Gastrocnemius medialis (tissue), 4 donors: ENCODE data around the gene SYTL2. TPM values are rescaled to one million over a fixed set of nuclear protein-coding genes. Genes with fewer than 3 reads are reported as not detected.
"Not testable (repeated sequence)": the region's sequence is repeated elsewhere in the genome, so short reads cannot be mapped to it uniquely, and the experiment has no call there.

ENCODE experiments used
- ATAC-seq, 2 donors: fragments of 150-250 bp; one replicate each; pipeline ENCODE4 v1.9.1; 2016
- DNase-seq, 2 donors: peaks; one replicate each; pipeline ENCODE4 v3.0.0-alpha.2; 2019
- H3K27ac ChIP-seq, 4 donors: fragments of 200-600 bp; sonication (generic); 1 replicate in 1 of 4; 2 replicates in 3 of 4; pipeline ENCODE4 v1.5.1; 2016 to 2018; ENCODE audit warnings: mild to moderate bottlenecking in 2 of 4, moderate library complexity in 1 of 4
- H3K27me3 ChIP-seq, 3 donors: fragments of 200-600 bp; sonication (generic) in 2 of 3; 1 replicate in 1 of 3; 2 replicates in 2 of 3; pipeline versions ENCODE4 v1.5.1 to v1.6.0; 2016 to 2019; ENCODE audit warnings: mild to moderate bottlenecking in 1 of 3, moderate library complexity in 1 of 3
- H3K36me3 ChIP-seq, 2 donors: fragments of 200-600 bp; sonication (generic) in 1 of 2; one replicate each; pipeline ENCODE4 v1.5.1; 2017 to 2018
- H3K4me1 ChIP-seq, 2 donors: fragments of 200-600 bp; sonication (generic) in 1 of 2; one replicate each; pipeline ENCODE4 v1.5.1; 2016 to 2017; ENCODE audit warnings: mild to moderate bottlenecking in 2 of 2
- H3K4me3 ChIP-seq, 4 donors: fragments of 200-600 bp; sonication (generic) in 3 of 4; 1 replicate in 1 of 4; 2 replicates in 3 of 4; pipeline ENCODE4 v1.5.1; 2016 to 2019; ENCODE audit warnings: mild to moderate bottlenecking in 2 of 4
- H3K9me3 ChIP-seq, 3 donors: fragments of 200-600 bp; sonication (generic) in 2 of 3; 1 replicate in 1 of 3; 2 replicates in 2 of 3; pipeline ENCODE4 v1.5.1; 2016 to 2019
- CTCF ChIP-seq, 5 experiments: fragments of 450-650 bp in 3 of 5; fragments of 200-600 bp in 2 of 5; sonication (generic) in 2 of 5; IDR thresholded peaks in 4 of 5; conservative IDR thresholded peaks in 1 of 5; 1 replicate in 4 of 5; 2 replicates in 1 of 5; pipeline ENCODE4 v1.5.1; 2016 to 2019; ENCODE audit warnings: antibody characterized with exemption in 5 of 5, mild to moderate bottlenecking in 3 of 5, moderate library complexity in 3 of 5
- POLR2A ChIP-seq, 2 donors: fragments of 450-650 bp; IDR thresholded peaks; one replicate each; pipeline ENCODE4 v1.6.1; 2017; ENCODE audit warnings: antibody characterized with exemption in 2 of 2, mild to moderate bottlenecking in 2 of 2, moderate library complexity in 2 of 2
- in situ Hi-C, 4 donors: fragments of 200-750 bp; cut with MboI; loops; one replicate each; pipeline versions ENCODE4 v1.15.0 to v1.8.0; 2017; ENCODE audit warnings: low sequenced_read_pairs in 4 of 4
- intact Hi-C: fragments of 100-400 bp; cut with DNase I; formaldehyde crosslinking; loops from one replicate; pipeline ENCODE4 v1.15.1; 2023; ENCODE audit warnings: low total_unique reads
- total RNA-seq, 4 donors: library from RNA; depleted of rRNA; stranded (reverse); fragments of >200 nt; gene quantifications; one replicate each; pipeline versions ENCODE4 v1.1.0 to v1.2.3, GENCODE V29; 2016

The SYTL2 gene
- total RNA-seq, 4 donors from 2014 or later, result 0.97 to 11.9 (median 2.7) TPM

GRCh38 chr11:85673393-85673792 lies 137.5 kb downstream of the SYTL2 start:
- no peaks in the 10 kb centered on the region for H3K27me3 ChIP-seq
- DNase-seq (no peak), ATAC-seq (no peak)
- intact Hi-C loops (no loop called here), in situ Hi-C loops (loop anchor here in 1 of 4 donors (25.0 kb wide), 1 partner anchor 364 kb away; no protein-coding TSS in a partner anchor)
- TF ChIP-seq POLR2A (IDR thresholded peaks at IDR 0.05) (no peak), CTCF (IDR thresholded peaks at IDR 0.05 in 4 of 5, conservative IDR thresholded peaks at IDR 0.05 in 1 of 5) (no peak)
- H3K4me3 ChIP-seq, result no peak overlapping the region
- no peaks in the 10 kb centered on the region for H3K9me3 ChIP-seq
- no peak overlapping the region for H3K27ac ChIP-seq
- H3K36me3 ChIP-seq, result no peaks in the 10 kb centered on the region
- no peaks in the 10 kb centered on the region for H3K4me1 ChIP-seq

GRCh38 chr11:85672105-85672902 lies 138.6 kb downstream of the SYTL2 start:
- TF ChIP-seq POLR2A (IDR thresholded peaks at IDR 0.05) (no peak), CTCF (IDR thresholded peaks at IDR 0.05 in 4 of 5, conservative IDR thresholded peaks at IDR 0.05 in 1 of 5) (no peak)
- DNase-seq (no peak), ATAC-seq (no peak)
- in situ Hi-C loops (loop anchor here in 1 of 4 donors (25.0 kb wide), 1 partner anchor 365 kb away; no protein-coding TSS in a partner anchor), intact Hi-C loops (no loop called here)
- H3K27me3 ChIP-seq, result no peaks in the 10 kb centered on the region
- H3K4me1 ChIP-seq, result no peaks in the 10 kb centered on the region
- H3K27ac ChIP-seq, result no peak overlapping the region
- no peaks in the 10 kb centered on the region for H3K9me3 ChIP-seq
- H3K36me3 ChIP-seq, result no peaks in the 10 kb centered on the region
- H3K4me3 ChIP-seq, result no peak overlapping the region

GRCh38 chr11:85670949-85671663 lies 139.8 kb downstream of the SYTL2 start:
- H3K9me3 ChIP-seq, H3K27me3 ChIP-seq, DNase-seq, H3K36me3 ChIP-seq, H3K4me1 ChIP-seq, intact Hi-C loops, H3K27ac ChIP-seq, ATAC-seq, H3K4me3 ChIP-seq: not testable (repeated sequence)
- in situ Hi-C loops, result loop anchor here in 1 of 4 donors (25.0 kb wide), 1 partner anchor 366 kb away; no protein-coding TSS in a partner anchor

- no peak overlapping the region for H3K4me3 ChIP-seq
- H3K9me3 ChIP-seq, result no peaks in the 10 kb centered on the region
- in situ Hi-C loops (loop anchor here in 1 of 4 donors (25.0 kb wide), 1 partner anchor 369 kb away; no protein-coding TSS in a partner anchor), intact Hi-C loops (loop anchor here (10.0 kb wide), 1 partner anchor 193 kb away; no protein-coding TSS in a partner anchor)
- DNase-seq, result no peak
- no peaks in the 10 kb centered on the region for H3K36me3 ChIP-seq
- TF ChIP-seq POLR2A (IDR thresholded peaks at IDR 0.05) (no peak), CTCF (IDR thresholded peaks at IDR 0.05 in 4 of 5, conservative IDR thresholded peaks at IDR 0.05 in 1 of 5) (no peak)
- no peak for ATAC-seq
- H3K27me3 ChIP-seq, result no peaks in the 10 kb centered on the region
- H3K27ac ChIP-seq, result no peak overlapping the region
- H3K4me1 ChIP-seq, result peaks cover 2 to 9% of the 10 kb centered on the region in 2 donors
These were observed 142.8 kb downstream of the SYTL2 start for GRCh38 chr11:85668157-85668556.

GRCh38 chr11:85666687-85667086 lies 144.3 kb downstream of the SYTL2 start:
- intact Hi-C loops, result loop anchor here (10.0 kb wide), 1 partner anchor 192 kb away; no protein-coding TSS in a partner anchor
- in situ Hi-C loops, result loop anchor here in 1 of 4 donors (25.0 kb wide), 1 partner anchor 371 kb away; no protein-coding TSS in a partner anchor
- H3K36me3 ChIP-seq, result peaks cover 0 to 5% of the 10 kb centered on the region in 2 donors
- ATAC-seq (no peak), DNase-seq (no peak)
- peaks cover 16 to 23% of the 10 kb centered on the region in 2 donors for H3K4me1 ChIP-seq
- no peaks in the 10 kb centered on the region for H3K27me3 ChIP-seq
- no peaks in the 10 kb centered on the region for H3K9me3 ChIP-seq
- no peak overlapping the region for H3K4me3 ChIP-seq
- no peak overlapping the region for H3K27ac ChIP-seq
- TF ChIP-seq CTCF (IDR thresholded peaks at IDR 0.05 in 4 of 5, conservative IDR thresholded peaks at IDR 0.05 in 1 of 5) (no peak), POLR2A (IDR thresholded peaks at IDR 0.05) (no peak)
